HG02970 (cell line): ENCODE measurements around the gene GSK3B.

Source experiments
- ATAC-seq: cut with Tn5 transposase; IDR thresholded peaks from one replicate; pipeline ENCODE4 v1.9.1; 2021; ENCODE audit warnings: mild to moderate bottlenecking, moderate library complexity, moderate number of reproducible peaks; ENCODE audit not compliant: unreplicated experiment, low FRiP score

The GSK3B gene

DNA sequence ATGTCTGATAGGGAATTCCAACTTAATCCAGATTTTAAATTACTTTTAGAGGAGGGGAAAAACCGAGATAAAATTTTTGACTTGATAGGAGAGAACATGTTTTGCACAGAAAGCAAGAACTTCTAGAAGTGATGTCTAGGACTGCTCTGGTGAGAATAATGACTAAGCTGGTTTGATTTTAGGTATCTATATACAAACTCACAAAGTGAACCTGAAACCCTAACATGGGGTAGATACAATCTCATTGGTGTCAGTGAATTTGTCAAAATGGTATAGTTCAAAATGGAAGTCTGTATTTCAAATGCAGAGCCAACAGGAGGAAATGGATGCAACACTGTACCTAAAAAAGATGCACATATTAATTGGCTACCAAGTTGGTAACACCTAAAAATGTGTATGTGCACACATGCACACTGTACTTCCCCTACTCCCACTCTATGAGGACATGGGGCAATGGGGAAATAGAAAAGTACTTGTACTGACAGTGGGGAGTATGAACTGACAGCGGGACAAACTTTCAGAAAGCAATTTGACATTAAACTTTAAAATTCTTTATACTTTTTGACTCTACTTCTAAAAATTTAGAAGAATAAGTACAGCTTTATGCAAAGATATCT, 259.4 kb downstream of the GSK3B start:
- ATAC-seq, result no peak

- ATAC-seq, result no peak
These were observed 262.3 kb downstream of the GSK3B start for GRCh38 chr3:119831941-119832371.

- ATAC-seq, result no peak
These were observed 263.2 kb downstream of the GSK3B start for GRCh38 chr3:119831022-119831421.

GRCh38 chr3:119829420-119829819, 264.8 kb downstream of the GSK3B start:
- ATAC-seq, result no peak

- no peak for ATAC-seq
These were observed 267.3 kb downstream of the GSK3B start for GRCh38 chr3:119826711-119827608.

DNA sequence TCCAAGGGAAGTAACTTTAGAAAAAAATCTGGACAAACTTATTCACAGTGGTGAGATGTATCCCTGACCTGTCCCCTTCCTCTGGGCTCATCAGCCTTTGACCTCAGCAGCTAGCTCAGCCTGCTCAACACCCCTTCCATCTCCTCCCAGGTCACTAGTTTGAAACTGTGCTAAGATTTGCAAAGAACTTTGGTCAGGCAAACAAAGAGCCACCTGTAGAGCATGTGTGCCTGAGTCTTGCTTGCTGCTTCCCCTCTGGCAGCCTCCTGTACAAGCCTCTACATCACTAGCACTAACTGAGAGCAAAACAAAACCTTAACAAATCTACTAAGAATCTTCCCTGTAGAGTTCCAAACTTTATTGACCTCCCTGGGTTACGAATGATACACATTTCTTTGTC, 268.4 kb downstream of the GSK3B start:
- no peak for ATAC-seq

GRCh38 chr3:119819806-119820205, 274.4 kb downstream of the GSK3B start:
- no peak for ATAC-seq

DNA sequence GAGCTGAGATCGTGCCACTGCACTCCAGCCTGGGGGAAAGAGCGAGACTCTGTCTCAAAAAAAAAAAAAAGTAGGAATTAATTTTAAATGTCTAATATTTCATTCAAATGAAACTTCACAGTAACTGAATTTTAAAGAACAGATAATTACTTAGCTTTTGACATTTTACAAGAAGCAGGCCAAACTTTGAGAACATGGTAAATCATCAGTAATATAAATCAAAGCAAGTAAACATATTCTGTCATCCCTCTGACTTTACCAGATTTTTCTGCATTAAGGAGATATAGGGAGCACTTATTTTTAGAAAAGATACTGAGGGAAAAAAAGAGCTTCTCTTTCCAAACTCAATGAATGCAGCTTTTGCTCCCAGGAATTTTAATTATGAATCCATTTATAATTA, 275.3 kb downstream of the GSK3B start:
- no peak for ATAC-seq

DNA sequence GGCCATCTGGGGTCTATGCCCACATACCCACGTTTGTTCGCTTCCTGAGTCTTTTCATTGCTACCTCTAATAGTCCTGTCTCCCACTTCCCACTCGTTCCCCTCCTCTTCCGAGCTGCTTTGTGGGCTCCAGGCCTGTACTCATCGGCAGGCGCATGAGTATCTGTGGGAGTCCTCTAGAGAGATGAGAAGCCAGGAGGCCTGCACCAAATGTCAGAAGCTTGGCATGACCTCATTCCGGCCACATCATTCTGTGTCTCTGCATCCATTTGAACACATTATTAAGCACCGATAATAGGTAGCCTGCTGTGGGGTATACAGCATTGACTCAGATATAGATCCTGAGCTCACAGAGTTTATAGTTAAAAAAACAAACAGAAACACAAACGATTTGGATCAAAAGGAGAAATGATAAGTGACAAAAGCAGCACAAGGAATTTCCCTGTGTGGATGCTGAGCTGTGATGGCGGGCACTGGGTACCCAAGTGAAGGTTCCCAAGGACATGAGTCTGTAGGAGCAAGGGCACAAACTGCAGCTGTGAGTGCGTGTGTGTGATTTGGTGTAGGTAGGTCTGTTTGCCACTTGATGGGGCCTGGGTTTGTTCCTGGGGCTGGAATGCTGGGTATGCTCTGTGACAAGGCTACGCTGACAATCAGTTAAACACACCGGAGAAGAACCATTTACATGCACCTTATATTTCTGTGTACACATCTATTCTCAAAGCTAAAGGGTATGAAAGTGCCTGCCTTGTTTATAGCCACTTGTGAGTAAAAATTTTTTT, 276.5 kb downstream of the GSK3B start:
- ATAC-seq, result no peak

- ATAC-seq, result no peak
These were observed 277.2 kb downstream of the GSK3B start for GRCh38 chr3:119817071-119817470.

- no peak for ATAC-seq
These were observed 278.5 kb downstream of the GSK3B start for GRCh38 chr3:119815716-119816115.

- ATAC-seq, result no peak
These were observed 281.7 kb downstream of the GSK3B start for GRCh38 chr3:119812491-119813058.

- peak; percentile 56 for ATAC-seq
These were observed 284.2 kb downstream of the GSK3B start for GRCh38 chr3:119810018-119810435.

DNA sequence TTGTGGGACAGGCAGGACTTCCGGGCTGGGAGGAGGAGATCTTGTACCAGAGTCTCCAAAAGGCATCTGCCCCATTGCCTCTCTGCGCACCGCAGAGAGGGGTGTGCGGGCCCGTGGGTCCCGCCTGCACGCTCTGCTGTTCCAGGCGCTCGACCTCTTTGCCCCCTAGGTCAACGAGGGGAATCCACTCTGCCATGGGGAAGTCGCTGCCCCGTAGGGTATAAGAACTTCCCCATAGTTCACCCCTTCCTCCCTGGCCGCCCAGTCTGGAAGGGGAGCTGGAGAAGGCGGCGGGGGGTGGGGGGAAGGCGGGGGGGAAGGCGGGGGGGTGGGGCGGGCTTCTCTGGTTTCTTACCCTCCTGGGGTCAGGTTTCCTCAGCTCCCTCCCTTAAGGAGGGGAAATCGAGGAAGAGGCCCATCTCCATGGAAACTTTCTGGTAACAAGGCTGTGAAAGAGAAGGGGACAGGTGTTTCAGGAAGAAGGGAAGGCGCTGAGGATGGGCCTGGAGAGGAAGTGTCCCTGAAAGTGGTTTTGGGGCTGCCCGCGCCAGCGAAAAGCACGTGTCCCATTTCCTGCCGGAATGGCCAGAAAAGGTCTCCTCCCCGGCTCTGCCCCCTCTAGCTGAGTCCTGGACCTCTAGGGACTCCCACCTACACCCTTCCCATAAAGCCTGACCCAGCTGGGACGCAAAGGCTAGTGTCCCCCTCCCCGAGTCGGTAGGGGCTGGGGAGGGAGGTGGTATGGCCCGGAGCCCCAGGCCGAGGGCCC, 284.8 kb downstream of the GSK3B start:
- ATAC-seq, result peak; percentile 22

GRCh38 chr3:119808843-119809242, 285.4 kb downstream of the GSK3B start:
- no peak for ATAC-seq

- no peak for ATAC-seq
These were observed 286.0 kb downstream of the GSK3B start for GRCh38 chr3:119808244-119808643.

GRCh38 chr3:119800844-119801243, 293.4 kb downstream of the GSK3B start:
- no peak for ATAC-seq

- no peak for ATAC-seq
These were observed 297.5 kb downstream of the GSK3B start for GRCh38 chr3:119796785-119797184.

- ATAC-seq, result no peak
These were observed 297.9 kb downstream of the GSK3B start for GRCh38 chr3:119796368-119796767.

DNA sequence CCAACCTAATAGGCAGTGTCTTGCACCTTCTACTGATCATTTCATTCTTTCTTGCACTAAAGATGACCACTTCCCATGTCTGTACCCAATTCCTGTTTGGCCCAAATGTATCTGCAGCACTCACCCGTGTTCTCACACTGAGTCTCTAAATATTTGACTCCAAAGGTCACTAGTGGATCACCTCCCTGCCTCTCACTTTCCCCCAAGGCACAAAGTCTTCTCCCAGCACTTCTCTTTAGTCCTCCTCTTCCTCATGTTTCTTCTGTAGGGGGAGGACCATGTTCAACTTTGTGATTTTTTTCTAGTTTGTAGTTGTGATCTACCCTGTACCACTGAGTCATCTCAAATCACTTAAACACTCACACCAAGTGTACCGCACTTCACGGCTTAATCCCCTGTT, 298.4 kb downstream of the GSK3B start:
- no peak for ATAC-seq
